ENCODE data around the gene ARID1A. TPM values are rescaled to one million over a fixed set of nuclear protein-coding genes. Genes with fewer than 3 reads are reported as not detected.
"Not testable (repeated sequence)": the region's sequence is repeated elsewhere in the genome, so short reads cannot be mapped to it uniquely, and the experiment has no call there.

ARID1A gene
- total and polyA plus RNA-seq, 2 experiments from 2014 or later = 8.2 to 13.4 TPM

DNA sequence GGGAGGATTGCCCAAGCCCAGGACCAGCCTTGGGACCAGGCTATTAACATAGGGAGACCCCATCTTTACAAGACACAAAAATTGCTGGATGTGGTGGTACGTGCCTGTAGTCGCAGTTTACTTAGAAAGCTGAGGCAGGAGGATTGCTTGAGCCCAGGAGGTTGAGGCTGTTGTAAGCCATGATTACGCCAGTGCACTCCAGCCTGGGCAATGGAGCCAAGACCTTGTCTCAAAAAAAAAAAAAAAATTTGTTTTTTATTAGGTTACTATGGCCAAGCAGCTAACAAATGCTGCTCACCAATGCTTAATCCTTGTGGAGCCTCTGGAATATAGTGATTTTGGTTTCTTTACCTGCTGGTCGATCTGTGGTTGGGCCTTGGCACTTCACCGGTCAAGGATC lies 8.8 kb downstream of the ARID1A start:
- Histone ChIP-seq H3K9ac (no peak overlapping the region), H3K36me3 (ENCODE audit: low read depth) (no peaks in the 10 kb centered on the region), H3K9me2 (ENCODE audit: insufficient read depth) (no peaks in the 10 kb centered on the region), H3K4me1 (ENCODE audit: insufficient read depth) (peaks cover 77% of the 10 kb centered on the region), H3K4me2 (ENCODE audit: unreplicated experiment) (no peak overlapping the region), H3K27me3 (replicated peaks; ENCODE audit: insufficient read depth) (no peaks in the 10 kb centered on the region), H3K79me2 (ENCODE audit: insufficient read depth) (peaks cover 100% of the 10 kb centered on the region), H3F3A (ENCODE audit: insufficient read depth) (peaks cover 44% of the 10 kb centered on the region), H3K9me3 (ENCODE audit: low read depth) (no peaks in the 10 kb centered on the region), H3K27ac (no peak overlapping the region), H4K20me1 (ENCODE audit: insufficient read depth) (peaks cover 29% of the 10 kb centered on the region; the same call in 1 of the 2 replicates), H3K4me3 (no peak overlapping the region), H2AFZ (no peak overlapping the region)
- no peak for DNase-seq
- in situ Hi-C loops (cut with MboI) = no loop called here
- TF ChIP-seq EZH2 (IDR thresholded peaks at IDR 0.05; ENCODE audit: insufficient read depth, poor library complexity, severe bottlenecking) = no peak
- TF ChIP-seq EZH2phosphoT487 (IDR thresholded peaks at IDR 0.05; ENCODE audit: insufficient read depth, low read depth) = no peak
- 95 to 98% methylated on average over 5 of the region's 5 CpGs for WGBS, 2 experiments (ENCODE audit: low coverage in 1 of 2, low lambda C conversion rate in 2 of 2, missing lambda C conversion rate in 2 of 2)

DNA sequence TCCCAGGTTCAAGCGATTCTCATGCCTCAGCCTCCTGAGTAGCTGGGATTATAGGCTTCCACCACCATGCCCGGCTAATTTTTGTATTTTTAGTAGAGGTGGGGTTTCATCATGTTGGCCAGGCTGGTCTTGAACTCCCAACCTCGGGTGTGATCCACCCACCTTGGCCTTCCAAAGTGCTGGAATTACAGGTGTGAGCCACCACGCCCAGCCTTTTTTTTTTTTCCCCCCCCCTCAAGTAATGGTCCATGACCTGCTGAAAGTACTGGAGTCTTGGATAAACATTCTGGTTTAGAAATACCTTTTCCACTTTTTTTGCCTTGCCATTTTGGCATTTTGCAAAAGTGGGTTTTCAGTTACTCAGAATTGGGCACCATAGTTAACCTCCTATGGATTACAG lies 9.4 kb downstream of the ARID1A start:
- in situ Hi-C loops (cut with MboI); H3K9me2 ChIP-seq (ENCODE audit: insufficient read depth); H3K36me3 ChIP-seq (ENCODE audit: low read depth); H3K9me3 ChIP-seq (ENCODE audit: low read depth); DNase-seq; H2AFZ ChIP-seq; H3K9ac ChIP-seq; H3K27me3 ChIP-seq (replicated peaks; ENCODE audit: insufficient read depth): not testable (repeated sequence)
- peak overlapping the region; percentile 84 for H3K27ac ChIP-seq
- 0 out of 2 replicates have a peak overlapping the region, but pooled peaks have one; percentile 6 for H3K4me3 ChIP-seq
- peaks cover 24% of the 10 kb centered on the region; the same call in 1 of the 2 replicates for H4K20me1 ChIP-seq (ENCODE audit: insufficient read depth)
- H3K79me2 ChIP-seq (ENCODE audit: insufficient read depth) = peaks cover 100% of the 10 kb centered on the region
- H3K4me1 ChIP-seq (ENCODE audit: insufficient read depth) = peaks cover 71% of the 10 kb centered on the region
- H3F3A ChIP-seq (ENCODE audit: insufficient read depth) = peaks cover 44% of the 10 kb centered on the region
- 92 to 93% methylated on average over 4 of the region's 4 CpGs for WGBS, 2 experiments (ENCODE audit: low coverage in 1 of 2, low lambda C conversion rate in 2 of 2, missing lambda C conversion rate in 2 of 2)
- H3K4me2 ChIP-seq (ENCODE audit: unreplicated experiment) = peak overlapping the region; percentile 67

DNA sequence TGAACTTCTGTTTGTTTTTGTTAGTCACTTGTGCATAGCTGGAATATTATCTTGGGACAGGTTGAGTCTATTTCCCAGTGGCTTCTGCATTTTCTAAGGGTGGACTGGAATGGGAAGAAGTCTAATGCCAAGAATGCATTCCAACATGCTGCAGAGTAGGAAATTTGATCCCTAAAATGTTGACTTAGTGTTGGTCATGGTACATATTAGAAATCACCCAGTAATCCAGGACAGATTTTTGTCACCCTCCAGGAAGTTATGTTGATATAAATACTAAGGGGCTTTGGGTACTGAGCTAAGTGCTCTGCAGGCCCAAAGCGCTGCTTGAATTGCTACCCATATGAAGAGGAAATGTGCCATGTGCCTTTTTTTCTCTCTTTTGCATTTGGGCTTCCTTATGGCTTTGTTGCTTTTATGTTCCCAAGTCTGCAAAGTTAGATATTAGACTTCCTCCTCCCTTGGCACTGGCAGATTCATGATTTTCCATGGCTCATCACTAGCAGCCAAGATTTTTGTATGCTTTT lies 10.0 kb downstream of the ARID1A start:
- Histone ChIP-seq H3K27me3 (replicated peaks; ENCODE audit: insufficient read depth) (no peaks in the 10 kb centered on the region), H3K4me1 (ENCODE audit: insufficient read depth) (peaks cover 65% of the 10 kb centered on the region), H4K20me1 (ENCODE audit: insufficient read depth) (peaks cover 19% of the 10 kb centered on the region; the same call in 1 of the 2 replicates), H3K9me3 (ENCODE audit: low read depth) (no peaks in the 10 kb centered on the region), H3F3A (ENCODE audit: insufficient read depth) (peaks cover 44% of the 10 kb centered on the region), H3K79me2 (ENCODE audit: insufficient read depth) (peaks cover 100% of the 10 kb centered on the region), H3K9me2 (ENCODE audit: insufficient read depth) (no peaks in the 10 kb centered on the region), H3K36me3 (ENCODE audit: low read depth) (no peaks in the 10 kb centered on the region), H3K27ac (peak overlapping the region; percentile 84), H3K4me3 (peak overlapping the region; percentile 46), H3K9ac (peak overlapping the region; percentile 56), H3K4me2 (ENCODE audit: unreplicated experiment) (peak overlapping the region; percentile 67), H2AFZ (no peak overlapping the region)
- peak; percentile 83 for DNase-seq
- TF ChIP-seq EZH2 (IDR thresholded peaks at IDR 0.05; ENCODE audit: insufficient read depth, poor library complexity, severe bottlenecking) (no peak), EZH2phosphoT487 (IDR thresholded peaks at IDR 0.05; ENCODE audit: insufficient read depth, low read depth) (0 out of 2 replicates have a peak, but pooled peaks have one; percentile 54)
- WGBS, 2 experiments (ENCODE audit: low coverage in 1 of 2, low lambda C conversion rate in 2 of 2, missing lambda C conversion rate in 2 of 2) = 23 to 36% methylated on average over 1 of the region's 1 CpG
- in situ Hi-C loops (cut with MboI) = no loop called here

DNA sequence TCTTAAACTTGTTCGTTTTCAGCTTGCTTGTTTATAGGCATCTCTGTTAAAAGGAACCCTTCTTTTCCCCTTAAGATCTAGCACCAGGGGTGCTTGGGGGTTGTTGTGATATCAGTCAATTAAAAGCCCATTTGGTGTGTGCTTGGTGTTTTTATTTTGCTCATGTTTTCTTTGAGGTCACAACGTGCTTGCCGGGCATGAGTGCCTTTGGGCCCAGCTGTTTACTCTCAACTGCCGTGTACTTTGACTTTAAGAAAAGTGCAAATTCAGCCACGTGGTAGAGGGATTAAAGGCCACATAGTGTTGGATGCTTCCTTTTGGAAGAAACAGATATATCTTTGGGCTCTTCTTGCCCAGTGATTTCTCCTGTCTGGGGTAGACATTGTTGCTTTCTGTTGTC lies 10.5 kb downstream of the ARID1A start:
- Histone ChIP-seq H4K20me1 (ENCODE audit: insufficient read depth) (peaks cover 14% of the 10 kb centered on the region; the same call in 1 of the 2 replicates), H3K9me3 (ENCODE audit: low read depth) (no peaks in the 10 kb centered on the region), H3K4me2 (ENCODE audit: unreplicated experiment) (peak overlapping the region; percentile 67), H3K4me3 (peak overlapping the region; percentile 46), H3K27ac (peak overlapping the region; percentile 84), H3K4me1 (ENCODE audit: insufficient read depth) (peaks cover 60% of the 10 kb centered on the region), H3K27me3 (replicated peaks; ENCODE audit: insufficient read depth) (no peaks in the 10 kb centered on the region), H3K9me2 (ENCODE audit: insufficient read depth) (no peaks in the 10 kb centered on the region), H3K9ac (peak overlapping the region; percentile 56), H3F3A (ENCODE audit: insufficient read depth) (peaks cover 44% of the 10 kb centered on the region), H3K79me2 (ENCODE audit: insufficient read depth) (peaks cover 100% of the 10 kb centered on the region), H3K36me3 (ENCODE audit: low read depth) (no peaks in the 10 kb centered on the region), H2AFZ (no peak overlapping the region)
- DNase-seq = peak; percentile 38
- TF ChIP-seq EZH2phosphoT487 (IDR thresholded peaks at IDR 0.05; ENCODE audit: insufficient read depth, low read depth) (no peak), EZH2 (IDR thresholded peaks at IDR 0.05; ENCODE audit: insufficient read depth, poor library complexity, severe bottlenecking) (no peak)
- 11 to 13% methylated on average over 5 of the region's 5 CpGs for WGBS, 2 experiments (ENCODE audit: low coverage in 1 of 2, low lambda C conversion rate in 2 of 2, missing lambda C conversion rate in 2 of 2)
- in situ Hi-C loops (cut with MboI) = no loop called here
